ENCODE results near the gene GCSAM.

- TF ChIP-seq, protein P1, sequence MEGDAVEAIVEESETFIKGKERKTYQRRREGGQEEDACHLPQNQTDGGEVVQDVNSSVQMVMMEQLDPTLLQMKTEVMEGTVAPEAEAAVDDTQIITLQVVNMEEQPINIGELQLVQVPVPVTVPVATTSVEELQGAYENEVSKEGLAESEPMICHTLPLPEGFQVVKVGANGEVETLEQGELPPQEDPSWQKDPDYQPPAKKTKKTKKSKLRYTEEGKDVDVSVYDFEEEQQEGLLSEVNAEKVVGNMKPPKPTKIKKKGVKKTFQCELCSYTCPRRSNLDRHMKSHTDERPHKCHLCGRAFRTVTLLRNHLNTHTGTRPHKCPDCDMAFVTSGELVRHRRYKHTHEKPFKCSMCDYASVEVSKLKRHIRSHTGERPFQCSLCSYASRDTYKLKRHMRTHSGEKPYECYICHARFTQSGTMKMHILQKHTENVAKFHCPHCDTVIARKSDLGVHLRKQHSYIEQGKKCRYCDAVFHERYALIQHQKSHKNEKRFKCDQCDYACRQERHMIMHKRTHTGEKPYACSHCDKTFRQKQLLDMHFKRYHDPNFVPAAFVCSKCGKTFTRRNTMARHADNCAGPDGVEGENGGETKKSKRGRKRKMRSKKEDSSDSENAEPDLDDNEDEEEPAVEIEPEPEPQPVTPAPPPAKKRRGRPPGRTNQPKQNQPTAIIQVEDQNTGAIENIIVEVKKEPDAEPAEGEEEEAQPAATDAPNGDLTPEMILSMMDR (IDR thresholded peaks at IDR 0.05): no peak
- TF ChIP-seq POLR2A (IDR thresholded peaks at IDR 0.05): no peak
Observed at GRCh38 chr3:112086875-112087524, 46.0 kb downstream of the GCSAM start.

All from lower leg skin (tissue), 3 donors.